Stimulated activated naive CD8-positive, alpha-beta T cell treated with anti-CD3 and anti-CD28 coated beads, Interleukin-15, Interleukin-2, amounts not matched to agents 100 ng/mL and 50 ng/mL, for 24 hours (primary cell): ENCODE data around the gene CHAMP1.
"Not testable (repeated sequence)": the region's sequence is repeated elsewhere in the genome, so short reads cannot be mapped to it uniquely, and the experiment has no call there.

Experiments used
- H3K27ac Mint-ChIP-seq: one replicate; pipeline ENCODE4 v1.8.0; 2021; ENCODE audit warnings: mild to moderate bottlenecking, mixed read lengths
- H3K27me3 Mint-ChIP-seq: one replicate; pipeline ENCODE4 v1.8.0; 2021; ENCODE audit warnings: mixed read lengths
- H3K36me3 Mint-ChIP-seq: one replicate; pipeline ENCODE4 v1.8.0; 2021; ENCODE audit warnings: low read depth, mixed read lengths
- H3K4me1 Mint-ChIP-seq: one replicate; pipeline ENCODE4 v1.8.0; 2021; ENCODE audit warnings: low read depth, mixed read lengths
- H3K4me3 Mint-ChIP-seq: one replicate; pipeline ENCODE4 v1.8.0; 2021; ENCODE audit warnings: mild to moderate bottlenecking, mixed read lengths
- H3K9me3 Mint-ChIP-seq: one replicate; pipeline ENCODE4 v1.8.0; 2021; ENCODE audit warnings: mixed read lengths

The CHAMP1 gene

DNA sequence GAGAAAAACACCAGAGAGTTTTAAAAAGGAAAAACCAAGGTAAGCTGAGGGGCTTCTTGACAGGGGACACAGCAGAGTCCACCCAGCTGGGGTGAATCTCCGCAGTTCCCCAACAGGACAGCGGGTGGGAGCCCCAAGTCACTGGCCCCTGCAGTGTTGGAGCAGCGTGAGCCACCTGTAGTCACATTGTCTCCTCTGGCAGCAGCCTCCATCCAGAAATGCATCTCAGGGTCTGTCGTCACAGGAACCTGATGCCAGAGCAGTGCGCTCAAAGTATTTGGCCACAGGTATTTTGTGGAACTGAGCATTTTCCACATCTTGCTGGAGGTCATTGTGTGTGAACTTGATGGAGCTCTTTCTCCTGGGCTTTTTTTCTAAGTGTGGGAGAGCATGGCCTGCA lies 24.7 kb downstream of the CHAMP1 start:
- H3K4me3 Mint-ChIP-seq: no peak overlapping the region
- no peak overlapping the region for H3K27ac Mint-ChIP-seq
- peaks cover 10% of the 10 kb centered on the region for H3K27me3 Mint-ChIP-seq
- peaks cover 33% of the 10 kb centered on the region for H3K4me1 Mint-ChIP-seq
- H3K36me3 Mint-ChIP-seq: no peaks in the 10 kb centered on the region
- no peaks in the 10 kb centered on the region for H3K9me3 Mint-ChIP-seq

DNA sequence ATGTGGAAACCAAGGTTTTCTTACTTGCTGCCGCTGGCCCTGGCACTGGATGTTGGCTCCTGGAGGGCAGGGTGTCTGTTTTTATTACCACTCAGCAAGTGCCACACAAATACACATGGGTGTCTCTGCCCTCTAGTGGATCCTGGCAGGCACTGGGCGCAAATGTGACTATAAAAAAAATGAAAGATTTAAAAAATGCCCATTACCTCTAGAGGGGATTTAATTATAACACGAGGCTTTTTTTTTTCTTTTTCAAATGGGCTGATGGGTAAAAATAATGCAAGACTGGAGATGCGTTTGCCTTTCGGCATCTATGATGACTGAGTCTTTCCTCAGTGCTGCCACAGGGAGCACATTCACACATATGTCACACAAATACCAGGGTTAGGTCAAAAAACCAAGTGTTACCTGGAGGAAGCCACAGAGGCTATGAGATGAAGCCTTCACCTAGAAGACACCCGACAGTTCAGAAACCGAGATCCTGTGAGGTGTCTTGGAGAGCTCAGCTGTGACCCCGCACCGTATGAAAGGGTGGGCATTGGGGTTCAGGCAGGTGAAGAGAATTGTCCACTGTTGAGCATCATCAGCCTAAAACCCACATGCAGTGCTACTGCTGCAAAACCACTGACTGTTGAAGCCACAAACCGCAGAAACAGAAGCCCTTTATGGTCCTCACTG lies 25.7 kb downstream of the CHAMP1 start:
- H3K27me3 Mint-ChIP-seq: peaks cover 9% of the 10 kb centered on the region
- H3K36me3 Mint-ChIP-seq: no peaks in the 10 kb centered on the region
- H3K4me3 Mint-ChIP-seq: peak overlapping the region; percentile 9
- H3K4me1 Mint-ChIP-seq: peaks cover 24% of the 10 kb centered on the region
- peak overlapping the region; percentile 53 for H3K27ac Mint-ChIP-seq
- no peaks in the 10 kb centered on the region for H3K9me3 Mint-ChIP-seq

DNA sequence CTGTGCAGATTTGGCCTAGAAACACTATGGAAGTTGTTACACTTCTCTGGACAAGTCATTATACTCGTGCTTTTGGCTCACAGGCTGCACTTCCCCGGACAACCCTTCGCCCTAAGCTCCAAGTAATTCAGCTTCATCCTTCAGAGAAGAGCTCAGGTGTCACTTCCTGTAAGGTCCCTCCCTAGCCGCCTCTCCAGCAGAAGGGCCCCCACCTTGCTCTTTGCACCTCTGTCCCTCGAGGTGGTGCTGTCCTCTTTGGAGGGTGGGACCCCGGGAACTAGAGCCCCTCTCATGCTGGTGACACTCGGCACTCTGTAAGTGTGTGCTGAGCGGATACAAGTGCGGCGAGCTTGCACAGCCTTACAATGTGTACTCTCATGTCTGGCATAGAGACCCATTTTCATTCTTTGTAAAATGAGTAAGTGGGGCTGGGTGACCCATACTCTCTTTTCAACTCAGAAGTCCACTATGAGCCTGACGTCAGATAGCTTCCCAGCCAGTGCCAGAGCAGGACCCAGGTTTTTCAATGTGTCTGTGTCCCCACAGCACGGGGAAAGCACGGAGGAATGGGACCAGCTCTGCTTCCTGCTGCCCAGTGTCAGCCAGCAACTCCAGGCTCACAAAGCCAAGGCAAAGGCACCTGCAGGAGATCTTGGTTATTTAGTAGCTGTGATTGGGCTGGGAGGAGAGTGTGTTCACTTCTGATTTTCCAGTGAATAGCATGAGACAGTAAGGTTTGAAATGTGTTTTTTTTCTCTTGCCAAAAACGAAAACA lies 26.9 kb downstream of the CHAMP1 start:
- H3K36me3 Mint-ChIP-seq: no peaks in the 10 kb centered on the region
- no peak overlapping the region for H3K27ac Mint-ChIP-seq
- H3K27me3 Mint-ChIP-seq: peaks cover 6% of the 10 kb centered on the region
- no peaks in the 10 kb centered on the region for H3K9me3 Mint-ChIP-seq
- H3K4me1 Mint-ChIP-seq: peaks cover 22% of the 10 kb centered on the region
- H3K4me3 Mint-ChIP-seq: no peak overlapping the region

DNA sequence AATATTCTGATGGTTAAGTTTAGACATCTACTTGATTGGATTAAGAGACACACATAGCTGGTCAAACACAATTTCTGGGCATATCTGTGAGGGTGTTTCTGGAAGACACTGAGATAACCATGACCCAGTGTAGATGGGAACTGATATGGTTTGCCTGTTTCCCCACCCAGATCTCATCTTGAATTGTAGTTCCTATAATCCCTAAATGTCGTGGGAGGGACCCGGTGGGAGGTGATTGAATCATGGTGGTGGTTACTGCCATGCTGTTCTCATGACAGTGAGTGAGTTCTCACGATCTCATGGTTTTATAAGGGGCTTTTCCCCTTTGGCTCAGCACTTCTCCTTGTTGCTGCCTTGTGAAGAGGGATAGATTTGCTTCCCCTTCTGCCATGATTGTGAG lies 33.0 kb downstream of the CHAMP1 start:
- not testable (repeated sequence) for H3K36me3 Mint-ChIP-seq, H3K4me3 Mint-ChIP-seq, H3K27ac Mint-ChIP-seq, H3K4me1 Mint-ChIP-seq, H3K9me3 Mint-ChIP-seq
- H3K27me3 Mint-ChIP-seq: peaks cover 40% of the 10 kb centered on the region

DNA sequence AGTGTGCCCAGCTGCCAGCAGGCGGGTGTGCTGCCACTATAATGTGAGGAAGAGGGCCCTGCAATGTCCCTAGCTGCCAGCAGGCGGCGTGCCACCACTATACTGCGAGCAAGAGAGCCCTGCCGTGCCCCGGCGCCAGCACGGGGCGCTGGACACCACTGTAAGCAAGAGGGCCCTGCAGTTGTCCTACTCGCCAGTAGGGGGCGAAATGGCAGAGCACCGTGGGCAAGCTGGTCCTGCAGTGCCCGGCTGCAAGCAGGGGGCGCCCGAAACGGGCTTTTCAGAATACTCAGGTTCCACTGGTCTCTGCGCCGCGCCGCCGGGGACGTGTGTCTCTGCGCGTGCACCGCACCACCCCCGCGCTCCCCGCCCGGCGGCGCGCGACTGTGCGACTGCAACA lies 38.5 kb downstream of the CHAMP1 start:
- H3K4me3 Mint-ChIP-seq, H3K36me3 Mint-ChIP-seq, H3K9me3 Mint-ChIP-seq, H3K27ac Mint-ChIP-seq, H3K4me1 Mint-ChIP-seq: not testable (repeated sequence)
- H3K27me3 Mint-ChIP-seq: peaks cover 27% of the 10 kb centered on the region

DNA sequence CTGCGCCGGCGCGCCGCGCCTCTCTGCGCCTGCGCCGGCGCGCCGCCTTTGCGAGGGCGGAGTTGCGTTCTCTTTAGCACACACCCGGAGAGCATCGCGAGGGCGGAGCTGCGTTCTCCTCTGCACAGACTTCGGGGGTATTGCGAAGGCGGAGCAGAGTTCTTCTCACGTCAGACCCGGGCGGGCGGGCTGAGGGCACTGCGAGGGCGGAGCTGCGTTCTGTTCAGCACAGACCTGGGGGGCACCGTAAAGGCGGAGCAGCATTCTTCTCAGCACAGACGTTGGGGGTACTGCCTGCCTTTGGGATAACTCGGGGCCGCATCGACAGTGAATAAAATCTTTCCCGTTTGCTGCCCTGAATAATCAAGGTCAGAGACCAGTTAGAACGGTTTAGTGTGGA lies 39.1 kb downstream of the CHAMP1 start:
- peaks cover 21% of the 10 kb centered on the region for H3K27me3 Mint-ChIP-seq
- not testable (repeated sequence) for H3K4me3 Mint-ChIP-seq, H3K4me1 Mint-ChIP-seq, H3K27ac Mint-ChIP-seq, H3K9me3 Mint-ChIP-seq, H3K36me3 Mint-ChIP-seq
